ENCODE data around the gene SIGLEC10. TPM values are rescaled to one million over a fixed set of nuclear protein-coding genes. Genes with fewer than 3 reads are reported as not detected.
A peak's percentile ranks its signal among the peaks of the same experiment; 100 is the strongest.

SIGLEC10 gene
- total RNA-seq, 1 experiment from 2014 or later, result not detected

DNA sequence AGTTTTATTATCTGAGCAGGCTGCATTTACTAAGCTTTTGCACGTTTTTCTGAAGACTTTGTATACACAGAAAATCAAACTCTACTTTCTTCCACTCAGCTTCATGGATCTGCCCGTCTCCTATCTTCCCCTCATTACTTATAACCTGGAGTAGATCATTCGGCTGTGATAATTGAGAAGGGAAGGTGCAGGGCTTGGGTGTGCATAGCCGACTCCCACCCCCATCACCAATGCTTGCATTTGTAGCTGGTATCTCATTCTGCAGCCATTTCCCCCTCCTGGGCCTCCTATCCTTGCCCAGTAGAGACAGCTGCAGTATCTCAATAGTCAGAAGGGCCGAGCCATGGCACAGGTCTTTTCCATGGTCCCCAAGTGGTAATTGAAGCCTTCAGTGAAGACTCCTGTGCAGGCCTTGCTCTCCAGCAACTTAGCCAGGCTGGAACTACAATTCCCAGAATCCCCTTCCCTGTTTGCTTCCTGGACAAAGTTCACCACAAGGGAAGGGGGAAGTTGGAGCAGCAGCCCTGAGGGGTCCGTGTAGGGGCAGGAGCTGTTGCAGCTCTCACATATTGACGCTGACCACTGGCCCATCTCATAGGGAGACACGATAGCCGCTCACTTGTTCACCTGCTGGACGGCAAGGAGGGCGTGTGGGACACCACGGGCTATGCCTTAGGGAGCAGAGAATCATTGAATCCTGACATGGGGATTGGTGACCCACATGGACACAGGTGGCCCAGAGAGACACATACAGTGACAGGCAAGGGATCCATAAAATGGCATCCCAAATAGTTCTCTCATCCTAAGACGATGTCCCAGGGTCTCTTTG, 42.9 kb upstream of the SIGLEC10 start:
- H2AFZ ChIP-seq, result no peak overlapping the region
- TF ChIP-seq CTCF (conservative IDR thresholded peaks at IDR 0.05) (no peak), EZH2 (IDR thresholded peaks at IDR 0.05; ENCODE audit: low read depth) (no peak)
- no peaks in the 10 kb centered on the region for H3F3A ChIP-seq (ENCODE audit: insufficient read depth, low read depth)
- POLR2A ChIA-PET (ENCODE audit: unreplicated experiment), result no interaction called here
- DNase-seq, result no peak
- intact Hi-C loops (cut with micrococcal nuclease; ENCODE audit: unreplicated experiment), result no loop called here
- peak overlapping the region; percentile 38; the same call in 1 of the 2 replicates for H3K4me3 ChIP-seq
- no TSS peak for BruUV-seq (replicated peaks)
- H3K79me2 ChIP-seq (ENCODE audit: low read depth), result no peaks in the 10 kb centered on the region
- peaks cover 82% of the 10 kb centered on the region for H3K27me3 ChIP-seq (ENCODE audit: insufficient read depth, low read depth)
- H3K4me1 ChIP-seq (replicated peaks; ENCODE audit: insufficient read depth), result no peaks in the 10 kb centered on the region
- peak overlapping the region; percentile 58 for H3K4me2 ChIP-seq
- H3K27ac ChIP-seq, result no peak overlapping the region
- no peaks in the 10 kb centered on the region for H3K9me3 ChIP-seq (ENCODE audit: insufficient read depth, low read depth)
- H4K20me1 ChIP-seq (ENCODE audit: insufficient read depth), result no peaks in the 10 kb centered on the region
- H3K9me2 ChIP-seq (ENCODE audit: insufficient read depth), result no peaks in the 10 kb centered on the region
- no peaks in the 10 kb centered on the region for H3K36me3 ChIP-seq (ENCODE audit: low read depth)
- CTCF ChIA-PET, result no interaction called here

GRCh38 chr19:51458899-51459505, 41.6 kb upstream of the SIGLEC10 start:
- no peaks in the 10 kb centered on the region for H3K4me1 ChIP-seq (replicated peaks; ENCODE audit: insufficient read depth)
- H3K9me3 ChIP-seq (ENCODE audit: insufficient read depth, low read depth), result no peaks in the 10 kb centered on the region
- H3K4me3 ChIP-seq, result no peak overlapping the region
- no peaks in the 10 kb centered on the region for H3F3A ChIP-seq (ENCODE audit: insufficient read depth, low read depth)
- H3K36me3 ChIP-seq (ENCODE audit: low read depth), result no peaks in the 10 kb centered on the region
- H3K9me2 ChIP-seq (ENCODE audit: insufficient read depth), result no peaks in the 10 kb centered on the region
- no peaks in the 10 kb centered on the region; the same call in 1 of the 2 replicates for H4K20me1 ChIP-seq (ENCODE audit: insufficient read depth)
- H3K4me2 ChIP-seq, result no peak overlapping the region
- intact Hi-C loops (cut with micrococcal nuclease; ENCODE audit: unreplicated experiment), result no loop called here
- no peaks in the 10 kb centered on the region for H3K79me2 ChIP-seq (ENCODE audit: low read depth)
- no TSS peak for BruUV-seq (replicated peaks)
- ChIA-PET POLR2A (ENCODE audit: unreplicated experiment) (no interaction called here), CTCF (no interaction called here)
- no peak for DNase-seq
- TF ChIP-seq EZH2 (IDR thresholded peaks at IDR 0.05; ENCODE audit: low read depth), result no peak
- no peak for TF ChIP-seq CTCF (conservative IDR thresholded peaks at IDR 0.05)
- H3K27me3 ChIP-seq (ENCODE audit: insufficient read depth, low read depth), result peaks cover 87% of the 10 kb centered on the region
- no peak overlapping the region for H2AFZ ChIP-seq
- H3K27ac ChIP-seq, result no peak overlapping the region

- Histone ChIP-seq H3K4me1 (replicated peaks; ENCODE audit: insufficient read depth) (no peaks in the 10 kb centered on the region), H4K20me1 (ENCODE audit: insufficient read depth) (peaks cover 4% of the 10 kb centered on the region; the same call in 1 of the 2 replicates), H3K4me2 (no peak within 1 kb of the TSS), H3K9me3 (ENCODE audit: insufficient read depth, low read depth) (no peaks in the 10 kb centered on the region), H3K9me2 (ENCODE audit: insufficient read depth) (no peaks in the 10 kb centered on the region), H3K27me3 (ENCODE audit: insufficient read depth, low read depth) (peaks cover 95% of the 10 kb centered on the region), H3K36me3 (ENCODE audit: low read depth) (no peaks in the 10 kb centered on the region), H3F3A (ENCODE audit: insufficient read depth, low read depth) (no peaks in the 10 kb centered on the region), H2AFZ (no peak within 1 kb of the TSS), H3K27ac (no peak within 1 kb of the TSS), H3K79me2 (ENCODE audit: low read depth) (no peaks in the 10 kb centered on the region), H3K4me3 (no peak within 1 kb of the TSS)
- no peak for TF ChIP-seq CTCF (conservative IDR thresholded peaks at IDR 0.05)
- no peak for TF ChIP-seq EZH2 (IDR thresholded peaks at IDR 0.05; ENCODE audit: low read depth)
- intact Hi-C loops (cut with micrococcal nuclease; ENCODE audit: unreplicated experiment), result no loop called here
- ChIA-PET CTCF (no interaction called here), POLR2A (ENCODE audit: unreplicated experiment) (no interaction called here)
- no peak for DNase-seq
- BruUV-seq (replicated peaks), result no TSS peak
Measured at GRCh38 chr19:51458051-51458645, 40.7 kb upstream of the SIGLEC10 start, which contains the start of gene SIGLEC8. Gene SIGLEC8 (minus strand): TSS chr19:51458454. CDS start chr19:51458387, 67 bp downstream.
